SK-N-SH treated with all-trans-retinoic acid at 6 μM for 48 hours (cell line): ENCODE results near the gene CACNA2D2.

Experiments
- ATAC-seq: fragments of 200-7000 bp; cut with Tn5 transposase; 3 replicates; pipeline ENCODE4 v1.9.1; 2020; ENCODE audit warnings: mild to moderate bottlenecking, moderate library complexity
- ARNTL ChIP-seq: fragments of 450-650 bp; formaldehyde crosslinking; IDR thresholded peaks from 2 replicates; pipeline ENCODE4 v1.5.0; 2020; ENCODE audit warnings: low read depth, mild to moderate bottlenecking, moderate library complexity, borderline replicate concordance
- BACH2 ChIP-seq: fragments of 250-450 bp; sonication (Bioruptor Pico); IDR thresholded peaks from 2 replicates; pipeline ENCODE4 v1.9.0; 2021; ENCODE audit warnings: mild to moderate bottlenecking, borderline replicate concordance
- CSDC2 ChIP-seq: fragments of 250-450 bp; sonication (Bioruptor Pico); IDR thresholded peaks from 2 replicates; pipeline ENCODE4 v1.5.0; 2020; ENCODE audit warnings: mild to moderate bottlenecking, moderate library complexity
- CSRNP3 ChIP-seq: fragments of 250-450 bp; sonication (Bioruptor Pico); IDR thresholded peaks from 2 replicates; pipeline ENCODE4 v1.5.1; 2021; ENCODE audit warnings: mild to moderate bottlenecking, moderate library complexity
- ESRRG ChIP-seq: fragments of 250-450 bp; sonication (Bioruptor Pico); IDR thresholded peaks from 2 replicates; pipeline ENCODE4 v1.6.1; 2021; ENCODE audit warnings: mild to moderate bottlenecking
- GLIS3 ChIP-seq: fragments of 250-450 bp; sonication (Bioruptor Pico); IDR thresholded peaks from 2 replicates; pipeline ENCODE4 v1.5.0; 2020; ENCODE audit warnings: mild to moderate bottlenecking, moderate library complexity
- ISL1 ChIP-seq: fragments of 250-450 bp; sonication (Bioruptor Pico); IDR thresholded peaks from 2 replicates; pipeline ENCODE4 v2.1.2; 2022; ENCODE audit warnings: mild to moderate bottlenecking, moderate library complexity
- OSR1 ChIP-seq: fragments of 250-450 bp; sonication (Bioruptor Pico); IDR thresholded peaks from 2 replicates; pipeline ENCODE4 v1.8.0; 2022; ENCODE audit warnings: moderate library complexity, mild to moderate bottlenecking, inconsistent platforms
- POU6F1 ChIP-seq: fragments of 250-450 bp; sonication (Bioruptor Pico); IDR thresholded peaks from 2 replicates; pipeline ENCODE4 v1.8.0; 2021; ENCODE audit warnings: low read depth, mild to moderate bottlenecking, moderate library complexity, borderline replicate concordance
- PPARA ChIP-seq: fragments of 250-450 bp; sonication (Bioruptor Pico); IDR thresholded peaks from 2 replicates; pipeline ENCODE4 v1.5.0; 2020; ENCODE audit warnings: mild to moderate bottlenecking, borderline replicate concordance
- RARB ChIP-seq: fragments of 250-450 bp; sonication (Bioruptor Pico); IDR thresholded peaks from 2 replicates; pipeline ENCODE4 v1.8.0; 2021; ENCODE audit warnings: mild to moderate bottlenecking, moderate library complexity
- TCF4 ChIP-seq: fragments of 250-450 bp; sonication (Bioruptor Pico); IDR thresholded peaks from 2 replicates; pipeline ENCODE4 v1.8.0; 2021; ENCODE audit warnings: mild to moderate bottlenecking, moderate library complexity, borderline replicate concordance
- TOX ChIP-seq: fragments of 250-450 bp; sonication (Bioruptor Pico); IDR thresholded peaks from 2 replicates; pipeline ENCODE4 v1.8.0; 2021; ENCODE audit warnings: mild to moderate bottlenecking, moderate library complexity, borderline replicate concordance
- TSHZ2 ChIP-seq: fragments of 250-450 bp; sonication (Bioruptor Pico); IDR thresholded peaks from 2 replicates; pipeline ENCODE4 v1.5.0; 2020; ENCODE audit warnings: mild to moderate bottlenecking, moderate library complexity
- ZC3H10 ChIP-seq: fragments of 250-450 bp; sonication (Bioruptor Pico); IDR thresholded peaks from 2 replicates; pipeline ENCODE4 v1.5.1; 2021; ENCODE audit warnings: mild to moderate bottlenecking, moderate library complexity
- ZFP3 ChIP-seq: fragments of 250-450 bp; sonication (Bioruptor Pico); IDR thresholded peaks from 2 replicates; pipeline ENCODE4 v1.5.0; 2020; ENCODE audit warnings: mild to moderate bottlenecking, moderate library complexity
- ZFP30 ChIP-seq: fragments of 450-650 bp; formaldehyde crosslinking; IDR thresholded peaks from 2 replicates; pipeline ENCODE4 v1.5.0; 2022; ENCODE audit warnings: mild to moderate bottlenecking, moderate library complexity
- ZNF565 ChIP-seq: fragments of 450-650 bp; formaldehyde crosslinking; conservative IDR thresholded peaks from 2 replicates; pipeline ENCODE4 v1.5.0; 2020; ENCODE audit warnings: low read depth, mild to moderate bottlenecking, moderate library complexity
- ZNF70 ChIP-seq: fragments of 450-650 bp; formaldehyde crosslinking; IDR thresholded peaks from 2 replicates; pipeline ENCODE4 v1.5.0; 2020; ENCODE audit warnings: mild to moderate bottlenecking, moderate library complexity
- ZNF8 ChIP-seq: fragments of 450-650 bp; formaldehyde crosslinking; IDR thresholded peaks from 2 replicates; pipeline ENCODE4 v1.5.0; 2020; ENCODE audit warnings: mild to moderate bottlenecking, moderate library complexity
- TF ChIP-seq, protein P1 (sequence below): fragments of 250-450 bp; sonication (Bioruptor Pico); IDR thresholded peaks from 2 replicates; pipeline ENCODE4 v1.5.1; 2020; ENCODE audit warnings: low read depth, mild to moderate bottlenecking, moderate library complexity

CACNA2D2 gene

DNA sequence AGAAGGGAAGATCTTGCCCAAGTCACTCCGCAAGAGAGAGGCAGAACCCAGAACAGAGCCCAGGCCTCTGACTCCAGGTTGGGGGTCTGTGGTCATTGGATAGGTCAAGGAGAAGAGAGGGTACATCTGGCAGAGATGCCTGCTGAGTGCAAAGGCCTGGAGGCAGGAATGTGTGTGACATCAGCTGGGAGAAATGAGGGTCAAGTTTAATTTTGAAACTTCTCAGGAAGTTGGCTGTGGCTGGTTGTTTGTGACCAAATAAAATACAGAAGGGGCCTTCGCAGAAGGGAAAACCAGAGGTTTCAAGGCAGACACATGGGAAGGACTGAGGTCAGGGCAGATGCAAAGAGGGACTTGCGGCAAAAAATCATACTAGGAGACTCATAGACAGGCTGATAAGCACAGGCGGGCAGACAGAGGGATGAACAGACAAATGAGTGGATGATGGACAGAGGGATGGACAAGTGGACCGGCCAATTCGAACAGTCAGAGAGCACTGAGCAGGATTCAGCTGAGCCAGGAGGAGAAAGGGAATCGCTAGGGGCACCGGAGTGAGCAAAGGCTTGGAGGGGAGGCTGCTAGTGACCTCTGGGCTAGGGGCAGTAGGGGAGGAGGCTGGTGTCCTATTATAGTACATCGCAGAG is 28.8 kb upstream of the CACNA2D2 start:
- TF ChIP-seq, protein P1, sequence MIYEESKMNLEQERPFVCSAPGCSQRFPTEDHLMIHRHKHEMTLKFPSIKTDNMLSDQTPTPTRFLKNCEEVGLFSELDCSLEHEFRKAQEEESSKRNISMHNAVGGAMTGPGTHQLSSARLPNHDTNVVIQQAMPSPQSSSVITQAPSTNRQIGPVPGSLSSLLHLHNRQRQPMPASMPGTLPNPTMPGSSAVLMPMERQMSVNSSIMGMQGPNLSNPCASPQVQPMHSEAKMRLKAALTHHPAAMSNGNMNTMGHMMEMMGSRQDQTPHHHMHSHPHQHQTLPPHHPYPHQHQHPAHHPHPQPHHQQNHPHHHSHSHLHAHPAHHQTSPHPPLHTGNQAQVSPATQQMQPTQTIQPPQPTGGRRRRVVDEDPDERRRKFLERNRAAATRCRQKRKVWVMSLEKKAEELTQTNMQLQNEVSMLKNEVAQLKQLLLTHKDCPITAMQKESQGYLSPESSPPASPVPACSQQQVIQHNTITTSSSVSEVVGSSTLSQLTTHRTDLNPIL (CRISPR knock-in tag), result no peak
- TF ChIP-seq ZC3H10 (CRISPR knock-in tag) (no peak), POU6F1 (CRISPR knock-in tag) (no peak), ZFP3 (CRISPR knock-in tag) (no peak)

DNA sequence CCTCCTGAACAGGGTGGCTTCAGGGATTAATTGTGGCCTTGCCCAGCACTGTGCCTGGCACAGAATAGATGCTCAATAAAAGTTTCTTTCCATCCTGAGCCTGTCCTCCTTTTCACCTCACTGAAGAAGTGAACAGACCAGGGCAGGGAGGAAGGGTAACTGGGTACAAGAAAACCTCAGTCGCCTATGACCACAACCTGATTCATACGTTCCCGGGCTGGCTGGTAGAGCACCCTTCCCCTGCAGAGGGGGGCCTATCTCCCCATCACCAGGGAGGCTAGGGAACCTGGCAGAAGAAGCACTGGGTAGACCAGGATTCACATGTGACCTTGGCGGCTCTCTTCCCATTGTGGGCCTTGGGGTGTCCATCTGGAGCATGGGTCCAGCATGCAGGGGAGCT is 27.8 kb upstream of the CACNA2D2 start:
- TF ChIP-seq ESRRG (CRISPR knock-in tag), result no peak
- TF ChIP-seq TSHZ2 (CRISPR knock-in tag), result no peak
- no peak for TF ChIP-seq ZFP30 (CRISPR knock-in tag)
- no peak for TF ChIP-seq ISL1 (CRISPR knock-in tag)
- no peak for TF ChIP-seq POU6F1 (CRISPR knock-in tag)
- TF ChIP-seq PPARA (CRISPR knock-in tag), result no peak
- no peak for TF ChIP-seq ZNF8 (CRISPR knock-in tag)
- TF ChIP-seq TCF4, result no peak
- TF ChIP-seq CSDC2 (CRISPR knock-in tag), result no peak
- no peak for TF ChIP-seq ARNTL (CRISPR knock-in tag)
- TF ChIP-seq RARB, result no peak
- no peak for TF ChIP-seq OSR1 (CRISPR knock-in tag)
- no peak for TF ChIP-seq ZNF565 (CRISPR knock-in tag)
- TF ChIP-seq CSRNP3 (CRISPR knock-in tag), result no peak
- TF ChIP-seq TOX, result no peak
- TF ChIP-seq GLIS3 (CRISPR knock-in tag), result no peak
- ATAC-seq, result no peak

More for the DNA sequence above, 28.8 kb upstream of the CACNA2D2 start:
- ATAC-seq, result peak; percentile 26; the same call in 1 of the 3 replicates

DNA sequence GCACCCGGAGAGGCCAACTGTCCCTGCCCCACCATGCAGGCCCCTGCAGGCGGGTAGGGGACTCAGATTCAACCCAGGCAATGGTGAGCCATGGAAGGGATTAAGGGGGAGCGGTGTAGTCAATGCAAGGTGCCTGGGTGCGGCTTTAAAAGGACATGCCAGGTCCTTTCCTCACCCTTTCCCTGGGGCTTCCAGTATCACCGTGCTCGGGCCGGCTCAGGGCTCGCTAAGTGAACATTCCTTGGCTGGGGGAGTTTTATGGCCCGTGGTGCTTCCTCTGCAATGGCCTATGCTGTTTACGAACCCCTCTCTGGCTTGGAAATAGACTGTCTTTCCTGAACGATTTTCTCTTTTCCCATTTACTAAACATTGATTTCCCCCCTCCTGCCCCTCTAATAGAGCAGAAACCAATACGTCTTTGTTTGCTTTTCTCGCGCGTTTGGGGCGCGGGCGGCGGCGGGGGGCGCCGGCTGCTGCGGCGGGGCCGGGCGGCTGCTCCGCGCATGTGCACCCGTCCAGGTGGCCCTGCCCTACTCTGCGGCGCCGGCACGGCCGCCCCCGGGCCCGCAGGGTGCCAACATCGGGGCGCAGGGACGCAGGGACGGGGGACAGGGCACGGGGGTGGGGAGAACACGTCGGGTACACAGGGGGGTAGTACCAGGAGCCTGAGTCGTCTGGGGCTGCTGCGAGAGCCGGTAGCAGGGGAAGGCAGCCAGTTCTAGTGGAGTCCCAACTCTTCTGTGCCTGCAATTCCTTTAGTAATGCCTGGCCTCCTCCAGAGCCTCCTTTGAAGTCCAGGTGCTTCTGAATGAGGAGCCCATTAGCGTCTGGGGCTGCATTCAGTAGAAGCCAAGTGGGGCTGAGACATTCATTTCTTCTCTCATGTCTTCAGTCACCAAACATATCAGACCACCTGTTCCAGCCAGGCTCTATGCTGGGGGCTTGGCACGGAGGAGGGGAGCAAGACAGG is 26.9 kb upstream of the CACNA2D2 start:
- no peak for ATAC-seq
- TF ChIP-seq ARNTL (CRISPR knock-in tag) (no peak), ZFP30 (CRISPR knock-in tag) (no peak), TSHZ2 (CRISPR knock-in tag) (no peak), CSDC2 (CRISPR knock-in tag) (no peak), OSR1 (CRISPR knock-in tag) (no peak), RARB (no peak), ISL1 (CRISPR knock-in tag) (no peak), ZNF8 (CRISPR knock-in tag) (no peak), BACH2 (CRISPR knock-in tag) (no peak), CSRNP3 (CRISPR knock-in tag) (no peak), ZNF565 (CRISPR knock-in tag) (no peak), PPARA (CRISPR knock-in tag) (no peak), ESRRG (CRISPR knock-in tag) (no peak), ZNF70 (CRISPR knock-in tag) (no peak), ZFP3 (CRISPR knock-in tag) (no peak)
